GM19467 (cell line): ENCODE results near the gene FAM241A.
"Not testable (repeated sequence)": the region's sequence is repeated elsewhere in the genome, so short reads cannot be mapped to it uniquely, and the experiment has no call there.

Source experiments
- ATAC-seq: cut with Tn5 transposase; IDR thresholded peaks from one replicate; pipeline ENCODE4 v1.9.1; 2021; ENCODE audit warnings: mild to moderate bottlenecking, moderate library complexity; ENCODE audit not compliant: unreplicated experiment

Gene FAM241A

DNA sequence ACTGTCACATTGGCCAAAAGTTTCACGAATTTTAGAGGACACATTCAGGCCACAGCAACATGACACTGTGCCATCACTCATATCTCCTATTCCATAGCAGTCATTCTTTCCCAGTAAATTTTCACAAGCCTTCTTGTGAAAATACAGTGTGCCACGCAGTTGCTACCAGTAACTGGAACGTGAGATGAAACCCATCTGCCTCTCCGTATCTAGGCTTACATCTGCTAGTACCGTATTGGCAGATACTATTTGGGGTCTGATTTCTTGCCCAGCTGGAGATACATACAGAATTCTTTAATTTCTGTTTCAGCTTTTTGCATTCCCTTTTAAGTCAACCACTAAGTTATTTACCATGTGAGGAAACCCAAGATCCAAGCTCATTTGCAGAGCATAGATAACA is 8.7 kb upstream of the FAM241A start:
- no peak for ATAC-seq

DNA sequence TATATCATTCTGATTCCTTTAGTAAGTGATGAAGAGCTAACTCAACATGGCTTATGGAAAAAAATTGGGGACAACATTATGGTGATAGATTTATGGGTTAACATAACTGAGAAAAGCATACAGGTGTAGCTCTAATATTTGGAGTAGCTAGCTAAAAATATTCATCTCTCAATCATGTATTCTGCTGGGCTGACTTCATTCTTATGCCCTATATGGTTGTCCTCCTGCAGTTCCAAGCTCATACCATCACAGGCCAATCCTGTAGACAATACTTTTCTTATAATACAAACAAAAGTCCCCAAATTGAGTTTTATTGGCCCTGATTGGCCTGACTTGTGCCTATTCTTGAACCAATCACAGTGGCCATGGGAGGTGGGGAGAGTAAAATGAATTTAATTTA is 6.7 kb upstream of the FAM241A start:
- ATAC-seq = no peak

DNA sequence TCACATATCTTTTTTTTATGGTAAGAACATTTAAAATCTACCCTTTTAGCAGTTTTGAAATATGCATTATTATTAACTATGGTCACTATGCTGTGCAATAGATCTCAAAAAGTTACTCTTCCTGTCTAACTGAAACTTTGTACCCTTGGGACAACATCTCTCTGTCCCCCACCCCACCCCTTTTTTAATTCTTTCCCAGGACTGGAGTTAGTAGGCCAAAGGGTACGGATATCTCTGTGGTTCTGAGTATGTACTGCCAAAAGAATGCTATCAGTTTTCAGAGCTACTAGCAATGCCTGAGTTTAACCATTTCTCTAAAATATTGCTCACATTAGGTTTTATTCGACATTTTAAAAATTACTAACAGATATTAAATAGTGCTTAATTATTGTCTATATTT is 4.7 kb upstream of the FAM241A start:
- ATAC-seq = no peak

DNA sequence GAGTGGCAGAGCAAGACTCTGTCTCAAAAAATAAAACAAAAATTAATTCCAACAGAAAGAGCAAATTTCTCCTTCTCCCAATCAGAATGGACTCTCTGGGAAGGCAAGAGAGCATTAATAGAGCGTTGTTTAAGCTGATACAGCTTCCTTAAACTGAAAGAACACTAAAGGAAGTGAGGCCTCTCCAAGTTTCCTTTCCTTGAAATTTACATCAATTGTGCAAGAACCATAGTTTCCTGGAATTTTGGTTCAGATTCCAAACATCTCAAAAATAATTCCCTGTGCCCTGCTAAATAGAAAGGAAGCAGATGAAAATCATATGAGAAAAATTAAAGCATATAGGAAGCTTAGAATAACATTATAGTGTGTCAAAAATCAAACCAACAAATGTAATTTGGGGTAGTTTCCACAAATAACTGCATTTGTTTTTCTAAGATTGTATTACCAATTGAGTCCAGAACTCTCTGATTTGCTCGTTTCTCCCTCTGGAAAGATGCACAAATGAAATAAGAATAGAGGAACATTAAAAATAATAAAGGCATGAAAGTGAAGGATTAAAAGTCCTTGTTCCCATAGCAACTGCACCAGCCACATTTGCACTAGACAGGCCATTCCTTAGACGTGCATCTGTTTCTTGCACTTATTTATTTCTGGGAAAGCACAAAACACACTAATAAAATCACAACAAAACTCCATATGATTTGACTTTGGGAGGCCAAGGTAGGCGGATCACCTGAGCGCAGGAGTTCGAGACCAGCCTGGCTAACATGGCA is 3.7 kb upstream of the FAM241A start:
- no peak for ATAC-seq

DNA sequence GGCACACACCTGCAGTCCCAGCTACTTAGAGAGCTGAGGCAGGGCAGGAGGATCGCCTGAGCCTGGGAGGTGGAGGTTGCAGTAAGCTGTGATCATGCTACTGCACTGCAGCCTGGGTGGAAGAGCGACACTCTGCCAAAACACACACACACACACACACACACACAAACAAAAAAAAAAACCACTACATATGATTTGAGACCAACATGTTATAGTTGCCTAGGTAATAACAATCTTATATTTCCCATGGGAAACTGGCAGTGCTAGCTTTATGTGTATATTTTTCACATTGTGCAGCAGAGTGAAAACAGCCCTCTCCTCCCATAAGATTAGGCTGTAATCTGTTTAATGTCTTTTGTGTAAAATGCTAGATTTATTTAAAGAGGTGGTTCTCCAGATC is 3.1 kb upstream of the FAM241A start:
- ATAC-seq = no peak

DNA sequence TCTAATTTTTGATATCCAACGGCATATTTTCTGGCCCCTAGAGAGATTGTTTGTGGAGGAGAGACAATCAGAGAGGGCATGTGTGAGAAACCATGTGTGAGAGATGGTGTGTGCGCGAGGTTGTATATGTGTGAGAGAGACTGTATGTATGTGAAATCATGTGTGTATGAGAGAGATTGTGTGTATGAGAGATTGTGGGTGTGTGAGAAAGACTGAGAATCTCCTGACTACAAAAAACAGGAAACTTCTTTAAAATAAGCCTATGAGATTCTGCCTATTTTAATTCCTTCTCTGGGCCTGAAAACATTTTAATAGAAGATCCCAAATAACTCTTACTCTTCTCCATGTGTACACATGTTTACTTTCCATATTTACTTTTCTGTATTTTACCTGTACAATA is 1.5 kb upstream of the FAM241A start:
- ATAC-seq = no peak

DNA sequence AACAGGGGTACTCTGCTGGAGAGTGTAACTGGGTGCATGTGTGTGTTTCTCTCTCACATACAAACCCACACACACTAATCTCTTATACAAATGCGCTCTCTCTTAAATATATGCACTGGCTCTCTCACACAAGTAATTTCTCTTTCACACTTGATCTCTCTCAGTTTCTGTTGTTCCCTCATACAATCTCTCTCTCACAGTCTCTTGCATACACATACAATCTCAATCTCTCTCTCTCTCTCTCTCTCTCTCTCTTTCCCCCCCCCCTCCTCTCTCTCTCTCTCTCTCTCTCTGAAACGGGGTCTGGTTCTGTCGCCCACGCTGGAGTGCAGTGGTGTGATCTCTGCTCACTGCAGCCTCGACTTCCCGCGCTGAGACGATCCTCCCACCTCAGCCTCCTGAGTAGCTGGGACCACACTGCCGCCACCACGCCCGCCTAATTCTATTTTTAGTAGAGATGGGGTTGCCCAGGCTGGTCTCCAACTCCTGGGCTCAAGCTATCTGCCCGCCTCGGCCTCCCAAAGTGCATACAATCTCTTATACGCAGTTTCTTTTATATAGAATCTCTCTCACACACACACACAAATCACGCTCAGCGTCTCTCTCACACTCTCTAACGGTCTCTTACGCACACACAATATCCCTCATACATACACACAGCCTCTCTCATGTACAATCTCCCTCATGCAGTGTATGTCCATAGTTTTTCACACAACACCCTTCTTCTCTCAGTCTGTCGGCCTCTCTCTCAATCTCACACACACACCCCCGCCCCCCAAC is 518 bp upstream of the FAM241A start:
- no peak for ATAC-seq

DNA sequence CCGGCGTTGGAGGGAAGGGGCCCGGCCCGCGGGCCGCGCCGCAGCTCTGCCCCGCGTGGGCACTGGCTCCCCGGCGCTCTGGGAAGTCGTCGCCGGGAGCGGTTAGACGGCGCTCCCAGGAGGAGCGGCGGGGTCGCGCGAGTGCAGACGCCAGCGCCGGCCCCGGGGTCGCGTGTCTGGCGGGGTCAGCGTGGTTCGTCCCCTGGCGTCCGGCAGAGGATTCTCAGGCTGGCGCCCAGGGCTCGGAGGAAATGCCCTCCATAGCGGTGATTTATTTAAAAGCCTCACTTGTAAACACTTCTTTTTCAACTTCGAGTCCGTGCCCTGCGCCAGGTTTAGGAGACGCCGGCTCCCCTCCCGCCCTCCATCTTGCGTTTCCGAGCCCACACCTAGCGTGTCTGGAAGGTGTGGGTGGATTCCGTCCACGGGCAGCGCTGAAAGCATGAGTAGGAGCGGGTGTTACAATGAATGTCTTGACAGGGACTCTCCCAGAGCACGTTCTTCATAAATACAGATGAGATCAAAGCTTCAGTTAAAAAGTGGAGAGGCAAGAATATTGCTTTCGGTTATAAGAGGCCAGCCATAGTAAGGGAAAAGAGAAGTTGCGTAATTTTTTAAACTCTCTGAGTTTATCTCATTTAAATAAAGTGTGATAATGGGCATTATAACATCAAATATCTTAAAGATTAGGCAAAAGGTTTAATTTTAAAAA is 692 bp downstream of the FAM241A start:
- ATAC-seq = peak; percentile 47

DNA sequence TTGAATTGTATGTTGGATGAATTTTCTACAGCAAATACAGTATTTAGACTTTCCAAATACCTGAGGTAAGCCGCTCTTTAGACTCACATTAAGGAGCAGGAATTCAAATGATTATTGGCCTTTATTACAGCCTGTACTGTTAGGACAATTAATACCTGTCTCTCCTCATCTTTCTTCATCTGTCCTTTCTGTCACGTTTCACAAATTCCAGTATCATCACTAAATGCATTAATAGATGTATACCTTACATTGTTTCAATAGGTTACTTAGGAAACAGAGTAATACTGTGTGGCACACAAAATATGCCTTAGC is 1.2 kb downstream of the FAM241A start:
- no peak for ATAC-seq

DNA sequence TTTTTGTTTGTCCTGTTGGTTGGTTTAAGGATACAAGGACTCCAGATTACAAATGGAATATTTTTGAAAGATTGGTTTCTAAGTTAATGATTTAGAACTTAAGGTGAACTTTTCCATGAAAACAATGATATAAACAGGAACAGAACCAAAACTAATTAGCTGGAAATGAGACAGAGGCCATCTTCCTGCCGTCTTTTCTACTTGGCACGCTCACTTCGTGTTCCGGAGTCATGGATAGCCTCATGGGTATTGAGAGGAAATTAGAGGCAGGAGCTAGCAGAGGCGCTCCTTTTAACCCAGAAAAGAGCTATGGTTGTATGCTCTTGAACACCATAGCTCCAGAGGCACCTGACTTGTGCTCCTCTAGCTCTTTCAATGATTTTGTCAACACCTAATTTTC is 2.4 kb downstream of the FAM241A start:
- no peak for ATAC-seq

DNA sequence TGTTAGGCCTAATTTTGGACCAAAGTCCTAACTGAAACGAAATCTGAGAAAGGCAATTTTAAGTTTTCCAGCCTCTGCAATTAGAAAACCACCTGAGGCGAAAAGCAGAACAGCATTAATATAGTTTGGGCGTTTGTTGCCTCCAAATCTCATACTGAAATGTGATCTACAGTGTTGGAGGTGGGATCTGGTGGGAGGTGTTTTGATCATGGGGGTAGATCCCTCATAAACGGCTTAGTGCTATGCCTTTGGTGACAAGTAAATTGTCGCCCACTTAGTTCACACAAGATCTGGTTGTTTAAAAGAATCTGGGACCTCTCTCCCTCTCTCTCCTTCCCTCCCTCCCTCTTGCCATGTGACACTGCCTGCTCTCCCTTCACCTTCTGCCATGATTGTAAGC is 5.7 kb downstream of the FAM241A start:
- ATAC-seq = no peak

DNA sequence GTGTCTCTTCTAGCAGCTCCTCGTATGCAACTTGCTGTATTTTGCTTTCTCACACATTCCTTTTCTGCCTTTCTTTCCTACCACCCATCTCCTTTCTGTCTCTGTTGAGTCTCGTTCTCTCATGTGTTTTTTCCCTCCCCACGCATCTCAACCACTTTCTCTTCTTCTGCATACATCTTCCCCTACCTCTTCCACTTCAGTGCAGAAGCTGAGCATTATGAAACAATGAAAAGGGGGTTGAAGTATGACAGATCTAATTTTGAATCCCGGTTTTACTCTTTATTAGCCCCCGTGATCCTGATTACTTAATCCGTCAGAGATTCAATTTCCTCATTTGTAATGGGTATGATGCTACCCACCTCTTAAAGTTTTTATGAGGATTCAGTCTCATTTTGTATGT is 7.3 kb downstream of the FAM241A start:
- ATAC-seq = no peak

DNA sequence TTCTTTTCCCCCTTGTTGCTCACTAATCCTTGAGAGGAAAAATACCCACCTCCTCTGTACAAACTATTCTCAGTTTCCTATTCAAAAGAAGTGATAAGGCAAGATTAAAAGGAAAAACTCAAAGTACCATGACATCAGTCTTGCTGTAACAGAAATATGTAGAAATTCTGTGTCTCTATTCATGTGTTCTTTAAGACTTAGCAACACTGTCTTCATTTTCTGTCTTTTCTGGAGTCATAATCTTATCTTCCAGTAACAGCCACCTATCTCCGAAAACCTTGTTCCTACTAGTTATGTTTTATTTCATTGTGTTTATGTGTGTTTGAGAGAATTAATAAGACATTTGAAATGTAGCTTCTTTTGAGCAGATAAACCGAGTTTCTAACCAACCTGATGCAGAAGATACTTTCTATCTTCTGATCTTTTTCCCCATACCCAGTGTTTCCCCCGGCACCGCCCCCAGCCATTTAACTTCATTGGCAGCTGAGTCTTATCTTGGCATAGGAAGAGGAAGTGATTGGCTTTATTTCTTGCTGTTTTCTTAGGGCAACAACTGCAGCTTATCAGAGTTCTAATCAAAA is 8.0 kb downstream of the FAM241A start:
- no peak for ATAC-seq

DNA sequence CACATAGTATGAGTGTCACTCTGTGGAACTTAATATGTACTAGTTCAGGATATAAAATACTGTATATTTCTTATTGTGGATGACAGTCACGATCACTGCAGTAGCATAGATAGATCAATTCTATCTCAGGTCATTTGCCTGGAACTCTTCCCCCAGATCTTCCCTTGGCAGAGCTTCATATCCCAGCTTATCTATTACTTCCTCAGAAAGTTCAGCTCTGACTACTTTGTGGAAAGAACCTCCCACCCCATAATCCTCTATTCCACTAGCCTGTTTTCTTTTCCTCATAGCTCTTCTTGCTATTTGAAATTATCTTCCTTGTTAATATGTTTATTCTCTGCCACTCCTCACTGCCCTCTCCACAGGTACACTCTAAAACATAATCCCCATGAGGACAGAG is 10.9 kb downstream of the FAM241A start:
- no peak for ATAC-seq

DNA sequence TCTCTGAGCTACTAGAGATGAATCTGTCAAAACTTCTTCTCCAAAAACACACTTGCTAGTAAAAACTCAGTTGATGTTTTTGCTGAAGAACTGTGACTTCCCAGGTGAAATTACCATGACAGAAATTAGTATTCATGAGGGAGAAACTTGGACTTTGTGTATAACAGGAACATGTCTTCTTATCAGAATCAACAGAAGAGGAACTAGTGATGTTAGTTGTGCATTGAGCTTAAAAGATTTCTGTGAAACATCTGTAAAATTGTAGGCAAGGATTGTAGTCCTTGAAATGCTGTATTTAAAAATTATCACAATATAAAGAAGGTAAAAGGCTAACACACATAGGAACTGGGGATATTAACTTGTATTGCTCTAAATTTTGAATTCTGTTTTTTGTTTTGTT is 11.3 kb downstream of the FAM241A start:
- ATAC-seq = no peak

DNA sequence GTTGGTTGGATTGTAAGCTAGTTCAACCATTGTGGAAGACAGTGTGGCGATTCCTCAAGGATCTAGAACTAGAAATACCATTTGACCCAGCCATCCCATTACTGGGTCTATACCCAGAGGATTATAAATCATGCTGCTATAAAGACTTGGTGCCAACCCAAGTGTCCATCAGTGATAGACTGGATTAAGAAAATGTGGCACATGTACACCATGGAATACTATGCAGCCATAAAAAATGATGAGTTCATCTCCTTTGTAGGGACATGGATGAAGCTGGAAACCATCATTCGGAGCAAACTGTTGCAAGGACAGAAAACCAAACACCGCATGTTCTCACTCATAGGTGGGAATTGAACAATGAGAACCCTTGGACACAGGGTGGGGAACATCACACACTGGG is 18.5 kb downstream of the FAM241A start:
- not testable (repeated sequence) for ATAC-seq

DNA sequence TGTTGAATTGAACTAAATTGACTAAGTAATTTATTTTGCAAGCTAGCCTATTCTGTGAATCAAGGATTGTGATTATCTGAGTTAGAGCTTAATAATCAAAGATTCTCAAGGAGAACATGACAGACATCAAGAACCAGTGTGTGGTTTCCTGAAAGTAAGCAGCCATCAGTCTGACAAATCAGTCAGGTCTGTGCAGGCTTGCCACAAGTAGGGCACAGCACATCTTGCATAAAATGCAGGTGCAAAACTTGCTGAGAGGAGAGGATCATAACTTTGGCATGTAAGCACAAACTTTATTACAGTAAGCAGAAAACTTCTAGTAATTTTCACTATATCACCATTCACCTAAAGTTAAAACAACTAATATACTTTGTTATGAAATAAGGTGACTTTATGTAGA is 22.5 kb downstream of the FAM241A start:
- ATAC-seq = no peak

DNA sequence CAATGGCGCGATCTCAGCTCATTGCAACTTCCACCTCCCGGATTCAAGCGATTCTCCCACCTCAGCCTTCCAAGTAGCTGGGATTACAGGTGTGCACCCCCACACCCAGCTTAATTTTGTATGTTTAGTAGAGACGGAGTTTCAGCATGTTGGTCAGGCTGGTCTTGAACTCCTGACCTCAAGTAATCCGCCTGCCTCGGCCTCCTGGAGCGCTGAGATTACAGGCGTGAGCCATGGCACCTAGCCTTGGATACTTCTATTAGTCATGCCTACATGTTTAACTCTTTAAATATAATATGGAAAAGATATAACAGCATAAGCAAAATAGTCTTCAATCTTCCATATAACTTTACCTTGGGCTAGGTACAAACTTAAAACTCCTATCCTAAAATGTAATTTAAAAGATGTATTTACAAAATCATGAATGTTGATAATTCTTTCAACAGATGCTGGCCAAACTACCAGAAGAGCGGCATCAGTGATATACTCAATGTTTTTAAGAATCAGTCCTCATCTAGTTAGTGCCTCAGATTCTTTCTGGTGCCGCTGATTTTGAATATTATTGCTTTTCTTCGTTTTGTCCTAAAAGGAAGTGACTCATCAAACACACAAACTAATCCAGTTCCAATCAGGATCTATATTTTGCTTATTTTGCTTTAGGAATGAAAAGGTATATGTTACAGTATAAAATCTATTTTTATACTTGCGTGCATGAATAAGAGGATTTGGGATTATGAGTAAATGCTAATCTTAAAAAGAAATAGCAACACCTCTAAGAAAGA is 23.7 kb downstream of the FAM241A start:
- no peak for ATAC-seq

DNA sequence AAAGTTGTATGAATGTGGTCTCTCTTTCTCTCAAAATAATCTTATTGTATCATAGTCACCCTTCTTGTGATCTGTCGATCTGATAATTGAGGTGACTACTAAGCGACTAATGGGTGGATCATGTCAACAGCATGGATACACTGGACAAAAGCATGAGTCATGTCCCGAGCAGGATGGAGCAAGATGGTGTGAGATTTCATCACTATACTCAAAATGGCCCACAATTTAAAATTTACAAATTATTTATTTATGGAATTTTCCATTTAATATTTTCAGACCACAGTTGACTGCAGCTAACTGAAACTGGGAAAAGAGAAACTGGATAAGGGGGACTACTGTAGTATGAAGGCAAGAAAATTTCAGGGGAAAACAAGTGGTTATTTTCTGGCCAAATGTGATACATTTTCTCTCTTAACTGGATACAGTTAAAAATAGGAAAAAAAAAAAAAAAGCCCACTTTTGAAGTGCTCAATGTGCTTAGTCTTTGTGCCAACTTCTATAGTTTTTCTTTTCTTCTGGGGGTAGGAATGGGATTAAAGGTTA is 25.3 kb downstream of the FAM241A start:
- no peak for ATAC-seq

DNA sequence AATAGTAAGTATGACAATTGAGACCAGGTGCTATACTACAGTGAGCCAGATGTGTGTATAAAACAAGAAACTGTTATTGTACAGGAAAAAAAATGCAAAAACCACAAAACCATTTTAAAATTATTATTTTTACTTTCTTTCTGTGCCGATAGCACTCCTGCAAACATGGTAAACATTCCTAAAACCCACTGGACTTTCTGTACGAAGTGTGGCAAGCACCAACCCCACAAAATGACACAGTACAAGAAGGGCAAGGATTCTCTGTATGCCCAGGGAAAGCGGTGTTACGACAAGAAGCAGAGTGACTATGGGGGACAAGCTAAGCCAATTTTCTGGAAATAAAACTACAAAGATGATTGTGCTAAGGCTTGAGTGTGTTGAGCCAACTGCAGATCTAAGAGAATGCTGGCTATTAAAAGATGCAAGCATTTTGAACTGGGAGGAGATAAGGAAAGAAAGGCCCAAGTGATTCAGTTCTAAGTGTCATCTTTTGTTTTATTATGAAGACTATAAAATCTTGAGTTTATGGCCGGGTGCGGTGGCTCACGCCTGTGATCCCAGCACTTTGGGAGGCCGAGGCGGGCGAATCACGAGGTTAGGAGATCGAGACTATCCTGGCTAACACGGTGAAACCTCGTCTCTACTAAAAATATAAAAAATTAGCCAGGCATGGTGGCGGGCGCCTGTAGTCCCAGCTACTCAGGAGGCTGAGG is 26.0 kb downstream of the FAM241A start:
- not testable (repeated sequence) for ATAC-seq
